Measurements from ENCODE around the gene CTDSP2. TPM values are rescaled to one million over a fixed set of nuclear protein-coding genes. Genes with fewer than 3 reads are reported as not detected.
A peak's percentile ranks its signal among the peaks of the same experiment; 100 is the strongest.

The CTDSP2 gene
- total RNA-seq, 1 donor from 2014 or later: 99.5 TPM

- ATAC-seq (ENCODE audit: poor library complexity) (no peak), DNase-seq (no peak)
- intact Hi-C loops (cut with DNase I): loop anchor here (10.0 kb wide), 1 partner anchor 96 kb away; no protein-coding TSS in a partner anchor
These were observed 38.2 kb downstream of the CTDSP2 start for GRCh38 chr12:57808351-57808750.

DNA sequence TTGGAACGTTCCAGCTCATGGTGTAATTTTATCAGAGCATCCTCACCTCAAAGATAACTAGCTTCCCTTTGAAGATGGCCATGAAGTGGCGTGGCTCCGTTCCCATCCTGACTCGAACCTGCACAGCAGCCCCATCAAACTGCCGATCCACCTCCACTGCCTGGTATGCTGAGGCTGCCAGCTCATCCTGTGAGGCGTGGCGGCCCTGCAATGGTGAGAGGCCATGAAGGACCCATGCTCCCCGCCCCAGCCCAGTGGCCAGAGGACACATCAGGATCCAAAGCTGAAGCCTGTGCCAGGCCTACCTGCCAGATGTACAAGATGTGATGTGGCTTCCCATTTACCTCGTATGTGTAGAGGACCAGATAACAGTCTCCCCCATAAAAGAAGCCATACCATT, 39.2 kb downstream of the CTDSP2 start:
- DNase-seq (no peak), ATAC-seq (ENCODE audit: poor library complexity) (no peak)
- intact Hi-C loops (cut with DNase I): loop anchor here (10.0 kb wide), 1 partner anchor 98 kb away; no protein-coding TSS in a partner anchor

GRCh38 chr12:57806677-57807076, 39.9 kb downstream of the CTDSP2 start:
- intact Hi-C loops (cut with DNase I): loop anchor here (10.0 kb wide), 1 partner anchor 98 kb away; no protein-coding TSS in a partner anchor

DNA sequence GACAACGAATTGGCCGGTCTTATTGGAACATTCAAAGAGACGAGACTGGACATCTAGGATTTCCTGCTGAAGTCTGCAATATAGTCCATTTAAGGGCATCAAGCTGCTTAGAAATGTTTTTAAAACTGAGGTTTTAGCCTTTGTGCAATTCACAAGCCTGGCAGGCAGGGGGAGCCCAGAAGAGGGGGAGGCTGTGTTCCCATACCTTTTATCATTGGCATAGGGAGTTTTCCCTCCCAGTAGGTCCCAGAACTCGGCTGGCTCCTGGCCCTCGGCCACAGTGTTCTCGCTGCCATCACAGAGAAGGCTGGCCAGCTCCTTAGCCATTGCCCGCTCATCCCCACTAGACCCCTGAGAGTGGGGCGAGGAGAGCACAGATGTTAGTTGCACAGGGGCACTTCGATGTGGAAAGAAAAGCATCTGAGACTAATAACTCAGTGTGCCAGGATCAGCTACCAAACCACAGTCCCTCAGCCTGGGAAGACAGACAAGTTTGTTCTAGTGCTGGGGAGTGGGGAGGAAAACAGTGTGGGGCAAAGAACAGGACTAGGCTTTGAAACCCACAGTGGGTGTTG, 43.1 kb downstream of the CTDSP2 start:
- ATAC-seq (ENCODE audit: poor library complexity) (peak; percentile 86), DNase-seq (peak; percentile 69)
- intact Hi-C loops (cut with DNase I): loop anchor here (10.0 kb wide), 1 partner anchor 101 kb away; no protein-coding TSS in a partner anchor

More at GRCh38 chr12:57806677-57807076, 39.9 kb downstream of the CTDSP2 start:
- ATAC-seq (ENCODE audit: poor library complexity): no peak
- DNase-seq: no peak

GRCh38 chr12:57802607-57803006, 43.9 kb downstream of the CTDSP2 start:
- DNase-seq (no peak), ATAC-seq (ENCODE audit: poor library complexity) (no peak)
- intact Hi-C loops (cut with DNase I): loop anchor here (10.0 kb wide), 1 partner anchor 102 kb away; no protein-coding TSS in a partner anchor

DNA sequence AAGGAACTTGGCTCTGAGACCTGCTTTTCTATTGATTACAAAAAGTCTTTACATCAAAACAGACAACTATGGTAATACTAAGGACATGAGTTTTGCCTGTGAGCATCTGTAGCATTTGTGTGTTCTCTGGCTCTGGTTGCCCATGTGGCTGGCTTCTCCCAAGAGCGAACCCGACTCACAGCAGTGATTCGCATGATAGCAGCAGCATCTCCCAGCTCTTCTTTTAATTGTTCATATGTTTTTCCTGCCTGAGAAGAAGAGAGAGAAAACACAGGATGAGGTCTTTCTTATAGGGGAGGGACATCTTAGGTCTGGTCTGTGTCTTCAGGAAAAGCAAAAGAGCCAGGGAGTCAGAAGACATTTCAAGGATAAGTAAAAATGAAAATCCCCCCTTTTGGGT, 45.6 kb downstream of the CTDSP2 start:
- DNase-seq (no peak), ATAC-seq (ENCODE audit: poor library complexity) (no peak)
- intact Hi-C loops (cut with DNase I): loop anchor here (10.0 kb wide), 1 partner anchor 104 kb away; no protein-coding TSS in a partner anchor

DNA sequence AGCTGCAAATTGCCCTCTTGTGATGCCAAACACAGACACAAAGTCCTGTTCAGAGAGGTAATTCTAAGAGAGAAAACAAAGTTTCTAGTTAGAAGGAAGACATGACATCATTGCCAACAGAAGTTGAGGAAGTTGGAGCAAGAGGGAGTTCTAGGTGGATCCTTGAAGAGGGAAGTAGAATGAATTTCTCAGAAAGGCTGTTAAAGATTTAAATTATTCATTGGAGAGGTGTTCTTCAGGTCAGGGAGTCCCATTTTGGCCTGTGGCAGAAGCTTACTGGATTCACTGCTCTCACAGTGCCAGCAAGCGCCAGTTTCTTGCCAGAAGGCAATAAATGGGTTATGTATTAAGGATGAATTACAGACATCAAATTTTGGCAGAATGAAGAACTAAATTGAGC, 48.6 kb downstream of the CTDSP2 start:
- intact Hi-C loops (cut with DNase I): no loop called here
- ATAC-seq (ENCODE audit: poor library complexity) (no peak), DNase-seq (no peak)

- ATAC-seq (ENCODE audit: poor library complexity) (no peak), DNase-seq (no peak)
- intact Hi-C loops (cut with DNase I): no loop called here
These were observed 49.5 kb downstream of the CTDSP2 start for GRCh38 chr12:57796996-57797395.

DNA sequence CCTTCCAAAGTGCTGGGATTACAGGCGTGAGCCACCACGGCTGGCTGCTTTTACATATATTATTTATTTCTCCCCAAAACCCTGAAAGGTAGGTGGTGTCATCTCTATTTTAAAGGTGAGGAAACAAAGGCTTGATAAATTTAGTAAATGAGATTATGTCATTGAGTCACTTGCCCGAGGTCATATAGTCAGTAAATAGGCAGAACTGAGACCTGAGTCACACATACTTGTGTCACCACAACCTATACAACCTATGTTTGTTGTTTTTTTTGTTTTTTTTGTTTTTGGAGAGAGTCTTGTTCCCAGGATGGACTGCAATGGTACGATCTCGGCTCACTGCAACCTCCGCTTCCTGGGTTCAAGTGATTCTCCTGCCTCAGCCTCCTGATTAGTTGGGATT, 51.2 kb downstream of the CTDSP2 start:
- ATAC-seq (ENCODE audit: poor library complexity) (no peak), DNase-seq (no peak)
- intact Hi-C loops (cut with DNase I): no loop called here

GRCh38 chr12:57793920-57794319, 52.6 kb downstream of the CTDSP2 start:
- no peak for DNase-seq
- intact Hi-C loops (cut with DNase I): no loop called here
- ATAC-seq (ENCODE audit: poor library complexity): no peak

DNA sequence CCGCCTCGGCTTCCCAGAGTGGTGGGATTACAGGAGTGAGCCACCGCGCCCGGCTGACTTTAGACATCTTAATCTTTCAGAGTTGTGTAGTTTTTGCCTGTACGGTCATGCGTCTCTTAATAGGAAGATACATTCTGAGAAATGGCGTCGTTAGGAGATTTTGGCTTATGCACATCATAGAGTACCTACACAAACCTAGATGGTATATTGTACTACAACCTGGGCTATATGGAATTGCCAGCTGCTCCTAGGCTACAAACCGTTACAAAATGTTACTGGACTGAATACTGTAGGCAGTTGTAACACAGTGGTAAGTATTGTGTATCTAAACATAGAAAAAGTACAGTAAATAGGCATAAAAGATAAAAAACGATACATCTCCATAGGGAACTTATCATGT, 62.7 kb downstream of the CTDSP2 start:
- DNase-seq (no peak), ATAC-seq (ENCODE audit: poor library complexity) (no peak)
- intact Hi-C loops (cut with DNase I): no loop called here

DNA sequence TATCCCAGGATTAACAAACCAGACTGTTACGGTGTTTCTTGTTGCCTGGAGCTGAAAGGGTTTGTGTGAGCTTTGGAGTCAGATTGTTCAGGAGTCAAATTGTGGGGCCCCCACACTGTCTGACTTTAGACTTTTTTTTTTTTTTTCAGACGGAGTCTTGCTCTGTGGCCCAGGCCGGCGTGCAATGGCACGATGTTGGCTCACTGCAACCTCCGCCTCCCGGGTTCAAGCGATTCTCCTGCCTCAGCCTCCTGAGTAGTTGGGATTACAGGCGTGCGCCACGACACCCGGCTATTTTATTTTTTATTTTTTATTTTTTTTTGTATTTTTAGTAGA, 63.1 kb downstream of the CTDSP2 start:
- intact Hi-C loops (cut with DNase I): no loop called here
- DNase-seq (no peak), ATAC-seq (ENCODE audit: poor library complexity) (no peak)

DNA sequence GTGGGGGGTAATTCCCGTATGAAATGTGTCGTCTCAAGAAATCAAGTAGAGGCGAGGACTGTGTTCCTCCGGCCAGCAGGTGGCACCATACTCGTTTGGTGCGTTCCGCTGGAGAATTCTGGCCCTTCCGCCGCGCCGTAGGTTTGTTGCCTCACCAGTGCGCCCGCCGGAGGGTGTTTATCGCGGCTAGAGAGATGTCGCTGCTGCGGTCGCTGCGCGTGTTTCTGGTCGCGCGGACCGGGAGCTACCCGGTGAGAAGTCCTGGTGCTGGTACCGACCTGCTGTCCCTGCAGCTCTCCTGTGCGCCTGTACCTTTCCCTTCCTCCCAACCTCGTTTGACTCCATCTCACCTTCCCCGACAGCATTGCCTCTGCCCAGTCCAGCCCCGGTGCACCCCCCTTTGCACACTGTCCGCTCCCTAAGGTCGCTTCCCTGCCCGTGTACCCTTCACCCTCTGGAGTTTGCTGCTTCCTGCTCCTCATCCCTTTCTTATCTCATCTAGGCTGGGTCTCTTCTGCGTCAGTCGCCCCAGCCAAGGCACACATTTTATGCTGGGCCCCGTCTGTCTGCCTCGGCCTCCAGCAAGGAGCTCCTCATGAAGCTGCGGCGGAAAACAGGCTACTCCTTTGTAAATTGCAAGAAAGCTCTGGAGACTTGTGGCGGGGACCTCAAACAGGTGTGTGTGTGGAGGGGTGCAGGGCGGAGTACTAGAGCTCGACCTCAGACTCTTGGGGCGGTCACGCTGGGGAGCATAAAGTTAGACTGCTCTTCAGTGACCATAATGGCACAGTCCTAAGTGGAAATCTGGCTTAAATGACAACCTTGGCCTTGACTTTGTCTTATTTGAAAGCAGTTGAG, 63.7 kb downstream of the CTDSP2 start, which contains the start of gene TSFM:
TSS of gene TSFM (plus strand) at position 180 of the 858 bp plus-strand sequence. CDS start at position 195, 15 bp downstream.
- intact Hi-C loops (cut with DNase I): no loop called here
- ATAC-seq (ENCODE audit: poor library complexity) (peak; percentile 95), DNase-seq (peak; percentile 99)

DNA sequence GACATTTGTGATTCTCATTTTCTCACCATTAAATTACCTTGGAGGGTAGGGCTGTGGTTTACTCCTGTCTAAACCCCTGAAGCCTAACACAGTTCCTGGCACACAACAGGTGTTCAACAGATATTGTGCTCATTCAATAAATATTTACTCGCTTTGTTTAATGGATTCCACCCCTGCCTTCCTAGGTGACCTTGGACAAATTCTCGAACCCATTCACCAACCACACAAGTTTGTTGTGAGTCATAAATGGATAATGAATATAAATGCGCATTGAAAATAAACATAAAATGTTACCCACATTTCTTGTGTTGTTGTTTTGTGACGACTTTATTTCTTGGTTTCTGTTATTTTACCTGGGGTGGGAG, 64.3 kb downstream of the CTDSP2 start:
- ATAC-seq (ENCODE audit: poor library complexity) (no peak), DNase-seq (no peak)
- intact Hi-C loops (cut with DNase I): no loop called here

DNA sequence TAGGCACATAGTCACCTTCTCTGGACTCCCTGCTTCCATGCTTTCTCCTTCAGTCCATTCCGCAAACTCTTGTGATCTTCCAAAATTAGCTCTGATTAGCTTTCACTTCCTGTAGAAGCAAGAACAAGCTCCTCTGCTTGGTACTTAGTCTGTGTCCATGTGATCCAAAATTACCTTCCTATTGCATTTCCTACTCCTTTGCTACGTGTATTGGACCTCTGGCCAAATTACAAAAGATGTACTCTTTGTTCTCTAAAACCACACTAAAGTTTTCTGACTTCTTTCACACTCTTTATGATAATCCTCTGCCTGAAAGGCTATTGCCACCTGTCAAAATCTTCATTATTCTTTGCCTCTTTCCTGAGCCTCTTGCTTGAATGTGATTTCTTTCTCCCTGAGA, 64.7 kb downstream of the CTDSP2 start:
- ATAC-seq (ENCODE audit: poor library complexity): no peak
- intact Hi-C loops (cut with DNase I): no loop called here
- no peak for DNase-seq

GRCh38 chr12:57781244-57781643, 65.3 kb downstream of the CTDSP2 start:
- no peak for ATAC-seq (ENCODE audit: poor library complexity)
- no peak for DNase-seq
- intact Hi-C loops (cut with DNase I): no loop called here

GRCh38 chr12:57780284-57780897, 66.1 kb downstream of the CTDSP2 start:
- ATAC-seq (ENCODE audit: poor library complexity) (no peak), DNase-seq (no peak)
- intact Hi-C loops (cut with DNase I): no loop called here

DNA sequence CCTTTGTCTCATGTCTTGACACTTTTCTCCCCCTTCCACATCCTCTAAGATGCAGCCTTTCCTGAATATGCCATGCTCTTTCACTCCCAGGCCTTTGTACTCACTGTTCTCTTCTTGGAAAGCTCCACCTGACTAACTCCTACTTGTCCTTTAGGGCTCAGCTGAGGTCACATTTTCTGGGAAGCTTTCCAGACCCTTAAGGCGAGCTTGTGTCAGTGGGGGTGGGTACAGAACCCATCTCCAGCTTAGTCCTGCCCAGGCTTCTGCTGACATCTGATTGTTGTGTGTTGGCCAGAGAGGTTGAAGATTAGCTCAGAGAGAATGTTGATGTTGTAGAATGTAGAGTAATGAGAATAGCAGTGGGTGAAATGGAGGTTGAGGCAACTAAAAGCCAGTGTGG, 66.8 kb downstream of the CTDSP2 start:
- intact Hi-C loops (cut with DNase I): no loop called here
- DNase-seq (no peak), ATAC-seq (ENCODE audit: poor library complexity) (no peak)

GRCh38 chr12:57777911-57778310, 68.6 kb downstream of the CTDSP2 start:
- ATAC-seq (ENCODE audit: poor library complexity) (no peak), DNase-seq (no peak)
- intact Hi-C loops (cut with DNase I): no loop called here

DNA sequence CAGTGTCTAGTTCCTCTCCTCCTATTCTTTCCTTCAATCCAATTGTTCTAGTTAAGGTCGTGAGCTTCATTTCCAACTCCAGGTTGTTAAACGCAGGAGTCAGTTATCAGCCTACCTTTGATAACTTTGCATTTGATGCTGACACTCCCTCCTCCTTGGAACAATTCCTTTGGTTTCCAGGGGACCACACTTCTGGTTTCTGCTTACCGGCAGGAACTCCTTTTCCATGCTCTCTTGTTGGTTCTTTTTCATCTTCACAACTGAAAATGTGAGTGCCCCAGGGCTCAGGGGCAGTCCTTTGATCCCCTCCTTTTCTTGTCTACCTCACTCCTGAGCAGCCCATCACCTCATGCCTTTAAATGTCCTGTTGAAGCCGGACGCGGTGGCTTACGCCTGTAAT, 69.2 kb downstream of the CTDSP2 start:
- intact Hi-C loops (cut with DNase I): no loop called here
- DNase-seq: no peak
- no peak for ATAC-seq (ENCODE audit: poor library complexity)
